Peyer's patch (tissue), 4 donors: ENCODE measurements around the gene PSAP. TPM values are rescaled to one million over a fixed set of nuclear protein-coding genes. Genes with fewer than 3 reads are reported as not detected.
A peak's percentile ranks its signal among the peaks of the same experiment; 100 is the strongest.

Experiments used
- DNase-seq, 3 donors: peaks; one replicate each; pipeline ENCODE4 v3.0.0-alpha.2; 2017 to 2019
- H3K27ac ChIP-seq, 4 donors: fragments of 200-600 bp; sonication (generic); one replicate each; pipeline ENCODE4 v1.5.1; 2016 to 2019
- H3K27me3 ChIP-seq, 2 donors: fragments of 200-600 bp; sonication (generic); one replicate each; pipeline ENCODE4 v1.5.1; 2019
- H3K36me3 ChIP-seq, 3 donors: fragments of 200-600 bp; sonication (generic); one replicate each; pipeline ENCODE4 v1.5.1; 2016 to 2019
- H3K4me1 ChIP-seq, 4 donors: fragments of 200-600 bp; sonication (generic); one replicate each; pipeline ENCODE4 v1.5.1; 2016 to 2019
- H3K4me3 ChIP-seq, 4 donors: fragments of 200-600 bp; sonication (generic); 1 replicate in 3 of 4; 2 replicates in 1 of 4; pipeline ENCODE4 v1.5.1; 2016 to 2019; ENCODE audit warnings: mild to moderate bottlenecking in 1 of 4
- H3K9me3 ChIP-seq, 4 donors: fragments of 200-600 bp; sonication (generic); one replicate each; pipeline ENCODE4 v1.5.1; 2016 to 2019; ENCODE audit warnings: mild to moderate bottlenecking in 1 of 4
- CTCF ChIP-seq, 6 experiments: fragments of 450-650 bp in 4 of 6; fragments of 200-600 bp in 2 of 6; sonication (generic) in 1 of 6; IDR thresholded peaks; one replicate each; pipeline ENCODE4 v1.5.1; 2017 to 2019; ENCODE audit warnings: antibody characterized with exemption in 6 of 6, mild to moderate bottlenecking in 3 of 6, moderate library complexity in 1 of 6
- POLR2A ChIP-seq, 2 donors: fragments of 450-650 bp; IDR thresholded peaks; one replicate each; pipeline ENCODE4 v1.5.1; 2017; ENCODE audit warnings: antibody characterized with exemption in 2 of 2, mild to moderate bottlenecking in 2 of 2, moderate library complexity in 2 of 2
- total RNA-seq, 4 donors: library from RNA; depleted of rRNA; stranded (reverse); fragments of >200 nt; gene quantifications; one replicate each; pipeline ENCODE4 v1.1.0, GENCODE V29; 2016

PSAP gene
- total RNA-seq, 4 donors from 2014 or later: 193 to 647 (median 491) TPM

DNA sequence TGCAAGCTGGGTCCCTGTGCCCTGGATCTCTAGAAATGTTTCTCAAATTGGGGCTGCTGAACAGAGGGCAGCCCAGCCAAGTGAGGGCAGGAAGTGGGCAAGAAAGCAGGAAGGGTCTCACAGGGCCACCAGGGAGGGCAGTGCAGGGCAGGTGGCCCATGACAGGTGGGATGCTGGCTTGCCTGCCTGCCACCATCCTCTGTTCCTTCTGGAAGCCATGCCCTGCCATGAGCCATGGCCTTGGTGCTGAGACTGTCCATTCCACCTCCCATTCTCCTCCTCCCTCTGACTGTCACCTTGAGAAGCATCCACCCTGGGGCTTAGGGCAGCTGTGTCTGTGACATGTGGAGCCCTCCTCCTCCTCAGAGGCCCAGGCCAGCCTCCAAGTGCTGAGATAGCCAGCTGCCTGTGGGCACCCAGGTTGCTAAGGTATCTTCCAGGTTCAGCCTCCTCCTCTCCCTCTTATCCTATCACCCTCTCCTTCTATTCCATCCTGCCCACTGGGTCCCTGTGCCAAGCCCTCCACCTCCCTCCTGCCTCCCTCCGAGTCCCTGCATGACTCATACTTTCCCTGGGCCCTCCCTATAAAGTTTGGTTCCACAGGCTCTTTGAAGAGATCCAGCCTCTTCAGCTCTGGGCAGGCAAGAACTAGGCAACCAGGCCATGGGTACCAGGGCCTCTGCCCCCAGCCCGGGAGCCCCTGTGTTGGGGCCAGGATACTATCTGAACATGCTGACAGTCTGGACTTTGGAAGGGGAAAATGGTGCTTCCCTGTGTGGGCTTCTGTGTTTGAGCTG lies 79.0 kb downstream of the PSAP start:
- peaks cover 8 to 73% (median 65%) of the 10 kb centered on the region in 4 donors for H3K4me1 ChIP-seq

DNA sequence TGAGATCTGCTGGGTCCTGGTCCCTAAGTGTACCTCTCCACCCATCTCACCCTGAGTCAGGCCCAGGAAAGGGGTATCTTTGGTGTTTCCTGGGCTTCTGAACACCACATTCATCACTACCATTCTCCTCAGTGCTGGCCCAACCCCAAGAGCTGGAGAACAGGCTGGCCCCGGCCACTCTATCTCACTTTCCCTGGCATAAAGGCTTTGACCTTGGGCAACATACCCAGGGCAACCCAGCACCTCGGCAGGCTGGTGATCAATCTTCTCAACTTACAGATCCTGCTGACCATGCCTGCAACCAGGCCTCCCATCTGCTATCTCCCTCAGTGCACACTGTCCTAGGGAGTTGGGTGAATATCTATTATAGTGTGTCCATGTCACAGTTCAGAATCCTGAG lies 79.8 kb downstream of the PSAP start:
- Histone ChIP-seq H3K27me3 (no peaks in the 10 kb centered on the region), H3K4me1 (peaks cover 15 to 80% (median 69%) of the 10 kb centered on the region in 4 donors), H3K27ac (peak overlapping the region; percentile 84 to 99 (median 90)), H3K9me3 (no peaks in the 10 kb centered on the region), H3K4me3 (peak overlapping the region; percentile 70 to 92 (median 79)), H3K36me3 (no peaks in the 10 kb centered on the region)
- TF ChIP-seq POLR2A (IDR thresholded peaks at IDR 0.05): no peak
- no peak for TF ChIP-seq CTCF (IDR thresholded peaks at IDR 0.05)
- peak in 1 of 3 donors; percentile 47 for DNase-seq

More for the DNA sequence above, 79.0 kb downstream of the PSAP start:
- Histone ChIP-seq H3K27ac (peak overlapping the region; percentile 84 to 99 (median 90)), H3K36me3 (no peaks in the 10 kb centered on the region), H3K27me3 (no peaks in the 10 kb centered on the region), H3K4me3 (peak overlapping the region; percentile 70 to 92 (median 79)), H3K9me3 (no peaks in the 10 kb centered on the region)
- no peak for TF ChIP-seq CTCF (IDR thresholded peaks at IDR 0.05)
- TF ChIP-seq POLR2A (IDR thresholded peaks at IDR 0.05): peak in 1 of 2 donors; percentile 50
- DNase-seq: peak in 1 of 3 donors; percentile 57

GRCh38 chr10:71770789-71771188 lies 80.3 kb downstream of the PSAP start:
- H3K9me3 ChIP-seq: no peaks in the 10 kb centered on the region
- H3K36me3 ChIP-seq: no peaks in the 10 kb centered on the region
- no peaks in the 10 kb centered on the region for H3K27me3 ChIP-seq
- H3K4me1 ChIP-seq: peaks cover 19 to 83% (median 69%) of the 10 kb centered on the region in 4 donors
- TF ChIP-seq POLR2A (IDR thresholded peaks at IDR 0.05) (no peak), CTCF (IDR thresholded peaks at IDR 0.05) (no peak)
- peak overlapping the region; percentile 70 to 92 (median 79) for H3K4me3 ChIP-seq
- DNase-seq: no peak
- peak overlapping the region; percentile 84 to 99 (median 90) for H3K27ac ChIP-seq

DNA sequence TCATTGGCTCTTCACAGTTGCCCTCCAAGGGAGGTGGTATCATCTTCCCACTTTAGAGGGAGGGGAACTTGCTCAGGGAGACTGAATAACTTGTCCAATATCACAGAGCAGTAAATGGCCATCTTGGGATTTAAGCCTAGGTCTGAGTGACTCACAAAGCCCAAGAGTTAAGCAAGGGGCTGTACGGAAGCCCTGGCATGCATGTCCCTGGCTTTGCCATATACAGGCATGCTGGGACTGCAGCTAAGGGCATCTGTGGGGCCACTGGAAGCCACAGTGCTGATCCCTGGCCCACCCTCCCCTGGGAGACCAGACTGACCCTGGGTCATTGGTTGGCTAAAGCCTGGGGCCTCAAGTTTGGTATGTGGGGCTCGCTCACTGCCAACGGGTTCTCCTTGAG lies 80.8 kb downstream of the PSAP start:
- H3K36me3 ChIP-seq: no peaks in the 10 kb centered on the region
- H3K9me3 ChIP-seq: no peaks in the 10 kb centered on the region
- no peaks in the 10 kb centered on the region for H3K27me3 ChIP-seq
- TF ChIP-seq CTCF (IDR thresholded peaks at IDR 0.05): no peak
- no peak for TF ChIP-seq POLR2A (IDR thresholded peaks at IDR 0.05)
- peaks cover 21 to 83% (median 68%) of the 10 kb centered on the region in 4 donors for H3K4me1 ChIP-seq
- H3K27ac ChIP-seq: peak overlapping the region; percentile 84 to 99 (median 90)
- H3K4me3 ChIP-seq: peak overlapping the region in 3 of 4 donors; percentile 70 to 92 (median 80)
- no peak for DNase-seq

DNA sequence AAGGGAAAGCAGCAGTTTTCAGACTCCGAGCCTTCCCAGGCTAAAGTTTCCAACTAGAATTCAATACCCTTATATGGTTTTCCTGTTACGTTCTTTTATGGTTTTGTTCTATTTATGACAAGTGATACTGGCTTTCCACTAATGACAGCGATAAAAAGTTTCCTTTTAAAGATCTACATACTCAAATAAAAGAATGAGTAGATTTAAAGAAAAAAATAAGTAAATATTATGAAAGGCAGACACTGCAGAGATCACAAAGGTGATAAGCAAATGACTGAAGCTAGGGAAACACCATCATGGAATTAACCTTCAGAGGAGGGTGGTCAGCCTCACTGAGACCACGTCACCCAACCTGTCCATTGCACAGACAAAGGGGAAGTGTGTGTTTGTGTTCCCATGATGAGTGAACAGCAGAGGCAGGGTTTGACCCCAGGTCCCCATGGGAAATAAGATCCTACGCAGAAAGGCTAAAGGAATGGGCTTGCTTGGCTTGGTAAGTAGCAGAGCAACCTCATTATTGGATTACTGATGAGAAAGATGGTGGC lies 81.7 kb downstream of the PSAP start:
- TF ChIP-seq CTCF (IDR thresholded peaks at IDR 0.05) (no peak), POLR2A (IDR thresholded peaks at IDR 0.05) (no peak)
- Histone ChIP-seq H3K9me3 (no peaks in the 10 kb centered on the region), H3K4me3 (peak overlapping the region; percentile 19 to 92 (median 49)), H3K4me1 (peaks cover 21 to 86% (median 61%) of the 10 kb centered on the region in 4 donors), H3K27ac (peak overlapping the region; percentile 84 to 99 (median 90)), H3K27me3 (no peaks in the 10 kb centered on the region), H3K36me3 (no peaks in the 10 kb centered on the region)
- no peak for DNase-seq
